ENCODE results near the gene DUSP5.
"Not testable (repeated sequence)": the region's sequence is repeated elsewhere in the genome, so short reads cannot be mapped to it uniquely, and the experiment has no call there.

DUSP5 gene

DNA sequence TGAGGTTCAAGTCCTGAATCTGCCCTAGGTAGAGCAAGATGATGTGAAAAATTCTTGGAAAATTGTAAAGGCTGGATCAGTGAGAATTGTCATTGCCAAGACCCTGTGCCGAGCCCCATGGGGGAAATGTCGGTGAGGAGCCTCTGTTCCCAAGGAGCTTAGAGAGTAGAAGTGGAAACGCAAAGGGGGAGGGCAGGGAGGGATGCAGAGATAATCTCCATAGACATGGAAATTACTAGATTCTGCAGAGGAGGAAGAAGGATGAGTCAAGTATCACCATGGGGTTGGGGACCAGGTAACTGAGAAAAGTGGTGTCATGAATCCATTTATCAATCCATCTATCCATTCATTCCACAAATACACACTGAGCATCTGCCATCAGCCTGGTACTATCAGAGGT is 26.0 kb downstream of the DUSP5 start:
- DNase-seq = no peak

DNA sequence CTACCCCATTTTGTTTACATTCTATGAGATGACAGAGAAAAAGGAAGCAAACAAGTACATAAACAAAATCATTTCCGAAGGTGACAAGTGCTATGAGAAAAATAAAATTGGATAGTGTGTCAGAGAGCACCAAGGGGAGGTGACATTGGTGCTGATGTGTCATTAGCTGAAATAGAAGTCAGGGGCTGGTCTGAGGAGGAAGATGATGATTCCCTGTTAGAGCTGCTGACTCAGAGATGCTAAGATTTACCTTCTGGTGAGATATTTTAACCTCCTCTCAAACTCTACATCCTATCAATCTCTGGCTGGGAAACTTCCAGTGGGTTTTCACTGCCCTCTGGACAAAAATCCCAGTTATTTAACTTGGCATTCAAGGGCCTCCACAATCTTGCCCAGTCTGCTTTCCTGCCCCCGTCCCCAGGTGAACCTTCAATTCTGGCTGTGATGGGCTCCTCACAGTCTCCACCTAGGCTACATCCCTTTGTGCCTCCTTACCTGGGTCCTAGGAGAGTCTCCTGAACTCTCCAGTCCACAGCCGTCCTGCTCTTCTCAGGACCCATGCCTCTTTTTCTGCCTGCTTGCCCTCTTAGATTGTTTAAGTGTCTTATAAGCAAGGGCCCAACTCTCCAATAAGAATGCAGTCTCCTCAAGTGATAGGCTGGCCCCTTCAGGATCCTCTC is 26.6 kb downstream of the DUSP5 start:
- no peak for DNase-seq

DNA sequence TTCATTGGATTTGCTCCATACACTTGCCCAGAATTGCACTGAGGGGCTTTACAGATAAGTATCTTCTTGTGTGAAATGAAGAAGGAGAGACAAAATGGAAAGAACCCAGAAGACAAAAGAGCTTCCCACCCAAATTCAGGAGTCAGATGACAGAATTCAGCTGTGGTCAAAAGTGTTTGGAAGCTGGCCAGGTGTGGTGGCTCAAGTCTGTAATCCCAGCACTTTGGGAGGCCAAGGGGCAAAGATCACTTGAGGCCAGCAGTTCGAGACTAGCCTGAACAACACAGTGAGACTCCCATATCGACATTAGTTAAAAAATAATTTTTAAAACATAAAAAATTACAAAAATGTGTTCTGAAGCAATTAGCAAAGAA is 27.1 kb downstream of the DUSP5 start:
- DNase-seq = no peak

DNA sequence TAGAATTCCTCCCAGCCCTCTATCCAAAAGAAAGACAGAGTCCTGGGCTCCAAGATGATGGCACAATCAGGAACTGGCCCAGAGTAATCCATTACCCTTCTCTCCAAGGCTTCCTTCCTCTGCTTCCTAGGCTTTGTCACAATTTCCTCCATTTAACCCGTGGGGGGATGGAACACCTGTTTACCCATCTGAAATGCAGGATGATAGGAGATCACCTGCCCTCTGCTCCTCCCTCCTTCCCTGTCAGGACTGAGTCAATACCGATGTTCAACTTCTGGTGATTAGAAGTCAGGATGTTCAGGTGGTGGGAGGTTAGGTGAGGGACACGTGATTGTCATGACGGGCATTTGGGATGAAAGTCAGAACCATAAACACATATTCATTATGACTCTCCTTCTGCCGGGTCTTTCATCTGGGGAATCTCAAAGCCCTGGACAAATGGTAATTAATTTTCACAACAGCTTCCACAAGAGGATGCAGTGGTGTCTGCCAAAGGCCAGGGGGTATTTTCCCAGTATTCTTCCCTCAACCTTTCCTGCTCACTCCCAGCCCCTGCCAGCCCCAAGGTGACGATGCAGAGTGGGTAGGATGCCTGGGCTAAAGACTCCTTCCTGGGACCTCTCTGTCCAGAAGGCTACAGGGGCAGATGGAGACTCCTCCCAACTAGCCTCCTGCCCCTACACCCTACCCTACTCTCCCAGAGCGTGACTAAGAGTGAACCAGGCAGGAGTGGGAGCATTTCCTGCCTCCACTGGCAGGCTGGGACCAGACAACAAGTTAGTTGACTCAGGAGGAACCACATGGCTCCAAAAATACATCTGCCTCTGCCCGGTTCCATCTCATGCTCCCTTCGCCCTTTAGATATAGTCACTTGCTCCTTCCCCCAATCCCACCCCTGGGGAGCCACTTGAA is 27.9 kb downstream of the DUSP5 start:
- no peak for DNase-seq

DNA sequence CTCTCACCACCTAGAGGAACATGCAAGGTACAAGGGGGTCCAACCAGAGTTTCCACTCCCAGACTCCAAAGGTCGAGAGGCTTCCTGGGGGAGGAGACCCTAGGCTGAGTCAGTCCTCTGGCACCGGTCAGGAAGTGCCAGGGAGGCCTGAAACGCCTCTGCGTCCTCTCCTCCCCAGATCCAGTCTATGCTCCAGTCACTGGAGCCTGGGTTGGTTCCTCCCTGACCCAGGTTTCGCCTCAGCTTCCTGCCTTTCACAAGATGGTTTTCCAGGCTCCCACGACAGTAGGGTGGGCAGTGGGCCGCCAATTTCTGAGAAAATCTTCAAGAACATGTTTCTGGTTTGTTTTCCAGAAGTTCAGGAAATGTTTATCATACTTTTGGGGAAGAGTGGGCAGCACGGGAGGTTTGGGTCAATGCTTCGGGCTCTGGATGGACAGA is 30.0 kb downstream of the DUSP5 start:
- DNase-seq = no peak

DNA sequence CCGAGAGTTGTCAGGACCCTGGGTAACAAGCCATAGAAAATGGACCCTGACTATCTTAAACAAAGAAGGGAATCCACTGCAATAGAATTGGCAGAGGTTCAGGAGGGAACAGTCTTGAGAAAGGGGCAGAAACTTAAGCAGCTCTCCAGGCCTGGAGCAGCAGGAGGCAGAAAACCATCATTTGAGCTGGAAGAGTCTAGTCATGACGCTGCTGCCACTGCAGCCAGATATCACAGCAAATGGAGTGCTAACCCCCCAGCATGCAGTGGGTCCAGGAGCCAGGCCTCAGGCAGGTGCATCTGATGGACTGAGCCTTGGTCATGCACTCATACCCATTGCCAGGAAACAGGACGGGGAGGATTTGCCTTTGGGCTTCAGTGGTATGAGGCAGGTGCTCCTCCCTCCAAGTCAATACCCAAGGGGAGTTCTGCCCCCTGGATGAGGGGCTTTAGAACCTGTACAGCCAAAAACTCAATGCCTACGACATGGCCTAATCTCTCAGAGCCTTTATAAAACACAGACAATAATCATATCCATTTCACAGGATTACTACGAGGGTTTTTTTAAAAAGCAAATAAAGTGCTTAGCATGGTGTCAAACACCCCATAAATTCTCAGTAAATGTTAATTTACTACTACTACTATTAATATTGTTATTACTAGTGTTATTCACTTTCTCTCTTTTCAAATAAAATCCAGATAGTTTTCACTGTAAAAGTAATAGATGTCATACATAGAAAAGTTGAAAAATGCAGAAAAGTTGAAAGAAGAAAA is 30.7 kb downstream of the DUSP5 start:
- no peak for DNase-seq

DNA sequence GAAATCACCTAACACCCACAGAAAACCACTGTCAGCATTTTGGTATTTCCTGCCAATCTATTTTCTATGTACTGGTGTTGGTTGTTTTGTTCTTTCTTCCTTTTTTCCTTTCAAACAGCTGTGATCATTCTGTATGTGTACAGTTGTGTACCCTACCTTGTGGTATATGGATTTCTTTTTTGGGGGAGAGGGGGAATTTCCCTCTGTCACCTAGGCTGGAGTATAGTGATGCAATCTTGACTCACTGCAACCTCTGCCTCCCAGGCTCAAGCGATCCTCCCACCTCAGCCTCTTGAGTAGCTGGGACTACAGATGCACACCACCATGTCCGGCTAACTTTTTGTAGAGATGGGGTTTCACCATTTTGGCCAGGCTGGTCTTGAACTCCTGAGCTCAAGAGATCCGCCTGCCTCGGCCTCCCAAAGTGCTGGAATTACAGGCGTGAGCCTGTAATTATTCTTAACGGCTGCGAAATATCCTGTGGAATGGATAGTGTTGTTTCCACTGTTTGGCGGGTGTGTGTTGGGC is 31.4 kb downstream of the DUSP5 start:
- DNase-seq = peak in 1 of 2 experiments; percentile 20

DNA sequence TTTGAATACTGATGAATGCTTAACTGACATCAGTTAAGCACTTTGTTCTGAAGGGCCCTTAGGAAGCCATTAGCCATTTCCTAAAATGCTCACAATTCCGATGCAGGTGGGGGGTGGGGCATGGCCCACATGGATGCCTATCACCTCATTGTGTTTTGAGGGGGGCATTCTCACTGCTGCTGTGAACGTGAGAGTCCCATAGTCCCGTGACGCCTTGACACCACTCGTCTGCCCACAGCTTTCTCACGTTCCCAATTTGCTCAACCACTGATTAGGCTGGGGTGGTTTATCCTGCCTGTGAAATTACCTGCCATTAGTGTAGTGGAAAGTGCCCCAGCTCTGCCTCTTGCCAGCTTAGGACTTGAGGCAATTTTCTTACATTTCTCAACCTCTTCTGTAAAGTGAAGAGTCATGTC is 31.9 kb downstream of the DUSP5 start:
- peak in 1 of 2 experiments; percentile 18 for DNase-seq

DNA sequence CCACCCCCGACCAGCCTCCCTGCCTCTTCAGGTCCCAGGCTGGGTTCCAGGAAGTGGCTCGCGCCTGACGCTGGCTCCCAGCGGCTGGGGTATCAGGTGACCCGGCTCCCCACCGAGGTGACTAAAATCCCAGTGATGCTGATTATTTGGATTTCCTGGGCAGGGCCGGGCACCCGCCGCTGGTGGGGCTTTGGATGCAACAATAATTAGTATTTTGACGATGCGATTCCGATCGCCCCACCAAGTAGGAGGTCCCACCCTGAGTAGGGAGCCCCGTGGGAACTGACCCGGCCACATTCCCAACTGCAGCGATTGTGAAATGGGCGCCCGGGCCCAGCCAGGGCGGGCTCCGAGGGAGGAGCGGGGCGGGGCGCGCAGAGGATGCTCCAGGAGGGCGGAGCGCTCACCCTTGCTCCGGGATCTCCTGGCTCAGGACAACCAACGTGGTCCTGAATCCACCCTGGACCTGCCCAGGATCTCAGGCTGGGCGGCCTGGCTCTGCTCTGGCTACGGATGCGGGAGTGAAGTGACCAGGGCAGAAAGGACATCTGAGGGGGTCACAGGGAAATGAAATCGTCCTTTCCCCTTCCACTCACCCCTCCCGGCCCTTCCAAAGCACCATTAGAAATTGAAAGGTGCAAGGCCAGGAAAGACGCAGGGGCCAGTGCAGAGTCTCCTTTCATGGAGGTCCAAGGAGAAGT is 32.6 kb downstream of the DUSP5 start:
- no peak for DNase-seq

DNA sequence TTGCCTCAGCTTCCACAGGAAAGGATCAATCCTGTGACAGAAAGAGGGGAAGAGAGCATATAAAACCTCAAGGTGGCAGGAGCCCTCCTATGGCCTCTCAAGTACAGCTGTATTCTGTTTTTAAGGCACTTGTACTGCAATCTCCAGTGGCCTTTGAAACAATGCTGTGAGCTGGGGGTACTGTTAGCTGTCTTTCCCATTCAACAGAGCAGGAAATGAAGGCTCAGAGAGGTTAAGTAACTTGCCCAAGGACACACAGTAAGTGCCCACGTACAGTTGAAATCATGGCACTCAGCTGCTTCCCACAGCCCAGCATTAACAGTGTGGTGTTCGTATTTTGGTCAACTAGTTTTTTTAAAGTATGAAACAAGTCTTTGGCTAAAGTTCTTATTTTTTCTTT is 34.0 kb downstream of the DUSP5 start:
- DNase-seq = no peak

DNA sequence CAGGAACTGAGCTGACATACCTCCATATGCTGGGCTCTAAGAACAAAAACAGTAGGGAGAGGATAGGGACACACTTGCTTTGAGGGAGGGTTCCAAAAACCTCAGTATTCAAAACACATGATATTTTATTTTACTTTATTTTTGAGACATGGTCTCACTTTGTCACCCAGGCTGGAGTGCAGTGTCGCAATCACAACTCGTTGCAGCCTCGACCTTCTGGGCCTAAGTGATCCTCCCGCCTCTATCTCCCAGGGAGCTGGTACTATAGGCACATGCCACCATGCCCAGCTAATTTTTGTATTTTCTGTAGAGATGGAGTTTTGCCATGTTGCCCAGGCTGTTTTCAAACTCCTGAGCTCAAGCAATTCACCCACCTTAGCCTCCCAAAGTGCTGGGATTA is 34.9 kb downstream of the DUSP5 start:
- DNase-seq = not testable (repeated sequence)

DNA sequence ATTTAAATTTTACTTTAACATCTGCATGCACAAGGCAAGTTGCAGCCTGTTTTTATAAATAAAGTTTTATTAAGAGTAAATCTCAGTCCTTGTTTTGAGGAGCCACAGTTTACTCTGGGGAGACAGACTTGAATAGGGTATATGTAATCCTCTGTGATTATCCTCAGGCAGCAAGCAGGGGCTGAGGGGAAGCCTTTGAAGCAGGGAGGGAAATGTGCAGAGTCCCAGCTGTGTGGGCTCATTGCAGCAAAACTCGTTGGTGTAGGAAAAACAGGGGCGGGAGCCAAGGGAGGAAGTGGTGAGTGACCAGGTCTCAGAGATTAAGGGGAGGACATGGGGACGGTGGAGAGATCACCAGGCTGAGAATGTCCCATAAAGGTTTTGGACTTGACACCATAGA is 35.4 kb downstream of the DUSP5 start:
- no peak for DNase-seq

DNA sequence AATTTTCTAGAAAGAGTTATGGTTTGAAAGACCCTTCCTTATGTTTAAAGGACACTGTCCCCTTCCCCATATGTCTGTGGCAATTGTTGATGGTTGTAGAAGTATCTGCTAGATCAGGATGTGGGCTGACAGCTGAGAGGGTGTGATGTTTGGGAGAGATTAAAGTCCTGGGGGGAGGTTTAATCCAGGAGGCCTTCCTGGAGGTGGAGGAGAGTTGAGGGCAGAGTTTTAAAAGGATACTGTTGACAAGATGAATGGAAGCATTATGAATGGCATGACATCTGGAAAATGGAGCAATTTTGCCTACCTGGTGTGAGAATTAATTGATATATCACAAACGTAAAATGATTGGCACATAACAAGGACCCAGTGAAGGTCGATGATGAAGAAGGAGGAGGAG is 36.9 kb downstream of the DUSP5 start:
- DNase-seq = no peak

DNA sequence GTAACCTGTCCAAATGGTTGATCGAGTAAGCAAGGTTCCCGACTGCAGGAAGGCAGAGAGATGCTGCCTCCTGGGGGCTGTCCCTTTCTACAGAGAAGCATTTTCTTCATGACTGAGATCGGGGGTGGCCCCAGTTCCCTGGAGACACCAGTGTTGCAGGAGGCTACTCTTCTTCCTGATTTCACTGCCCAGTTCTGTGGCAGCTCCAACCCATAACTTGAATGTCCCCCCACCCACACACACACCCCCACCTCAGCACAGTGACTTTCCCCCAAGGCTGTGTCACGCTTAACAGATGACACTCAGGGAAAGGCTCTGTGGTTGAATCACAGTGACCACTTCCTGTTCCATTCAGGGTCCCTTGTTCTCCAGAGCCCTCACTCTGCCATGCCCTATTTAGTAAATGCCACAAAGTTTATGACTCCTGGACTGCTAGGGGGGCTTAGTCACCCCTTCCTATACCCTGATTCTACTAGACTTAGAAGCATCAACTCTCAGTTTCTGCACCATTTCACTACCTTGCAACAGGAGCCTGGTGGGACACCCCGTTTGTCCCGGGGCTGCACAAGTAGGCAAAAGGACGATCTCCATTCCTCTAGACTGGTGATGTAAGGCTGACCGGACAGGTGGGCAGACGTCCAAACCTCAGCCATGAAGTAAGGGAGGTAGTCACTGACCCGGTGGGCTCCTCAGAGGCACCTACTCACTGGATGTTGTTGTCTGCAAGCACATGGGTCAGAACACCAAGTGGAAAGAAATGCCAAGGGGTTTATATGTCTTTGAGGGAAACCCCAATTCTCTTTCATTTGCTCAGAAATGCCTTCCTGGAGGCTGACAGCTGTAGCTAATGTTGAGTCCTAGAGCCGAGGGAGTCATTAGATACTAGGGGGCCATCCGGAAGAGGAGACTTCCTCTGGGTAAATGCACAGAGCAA is 38.5 kb downstream of the DUSP5 start:
- peak; percentile 63 to 72 for DNase-seq

DNA sequence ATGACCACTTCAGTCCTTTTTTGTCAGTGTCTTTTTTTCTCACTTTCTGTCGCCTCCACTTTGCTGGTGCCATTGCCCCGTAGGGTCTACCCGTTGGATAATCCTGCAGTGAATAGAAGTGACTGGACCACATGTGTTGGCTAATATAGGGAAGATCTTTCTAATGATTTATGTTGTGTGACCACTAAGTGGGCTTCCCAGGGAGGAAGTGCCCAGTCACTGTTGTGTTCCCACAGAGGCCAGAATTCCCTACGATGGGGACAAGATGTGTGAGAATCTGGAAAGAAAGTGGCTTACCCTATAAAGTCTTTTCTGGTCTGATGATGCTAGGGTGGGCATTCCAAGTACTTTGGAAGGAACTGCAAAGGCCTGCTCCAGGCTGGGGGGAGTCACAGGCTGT is 41.4 kb downstream of the DUSP5 start:
- DNase-seq = no peak

DNA sequence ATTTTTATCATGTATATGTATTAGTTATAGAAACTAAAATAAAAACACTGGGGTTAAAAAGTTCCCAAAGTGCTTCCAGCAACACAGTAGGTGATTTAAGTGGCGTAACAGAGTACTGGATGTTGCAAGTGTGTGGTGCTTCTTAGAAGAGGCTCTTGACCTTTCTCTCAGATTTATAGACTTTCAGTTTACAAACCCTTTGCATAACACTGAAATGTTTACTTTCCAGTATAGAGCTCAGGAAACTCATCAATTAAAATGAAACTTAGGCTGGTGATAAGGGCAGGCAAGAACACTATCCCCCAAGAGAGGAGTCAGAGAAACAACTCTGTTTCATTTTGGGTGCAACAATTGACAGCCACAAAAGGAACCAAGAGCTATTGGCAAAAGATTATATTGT is 42.3 kb downstream of the DUSP5 start:
- no peak for DNase-seq

DNA sequence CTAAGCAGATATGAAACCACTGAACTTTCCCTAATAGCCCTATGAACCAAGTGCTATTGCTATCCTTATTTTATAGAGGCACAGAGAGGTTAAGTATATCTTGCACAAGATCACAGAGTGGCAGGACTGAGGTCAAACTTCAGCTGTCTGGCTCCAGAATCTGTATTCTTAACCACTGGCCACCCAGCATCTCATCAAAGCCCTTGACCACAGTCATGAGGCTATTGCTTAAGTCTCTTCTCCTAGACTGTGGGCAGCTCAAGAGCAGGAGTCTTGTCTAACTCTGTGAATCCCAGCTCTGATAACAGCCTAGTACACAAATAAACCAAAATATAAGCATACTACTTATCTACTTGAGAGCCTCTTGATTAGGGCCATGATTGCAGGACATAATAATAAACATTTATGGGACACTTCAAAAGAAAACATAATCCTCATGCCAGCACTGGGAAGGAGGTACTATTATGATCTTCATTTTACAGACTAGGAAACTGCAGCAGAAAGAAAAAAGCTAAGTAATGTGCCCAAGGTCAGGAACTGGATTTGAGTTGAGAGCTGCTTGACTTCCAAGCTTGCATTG is 47.3 kb downstream of the DUSP5 start:
- DNase-seq = no peak

DNA sequence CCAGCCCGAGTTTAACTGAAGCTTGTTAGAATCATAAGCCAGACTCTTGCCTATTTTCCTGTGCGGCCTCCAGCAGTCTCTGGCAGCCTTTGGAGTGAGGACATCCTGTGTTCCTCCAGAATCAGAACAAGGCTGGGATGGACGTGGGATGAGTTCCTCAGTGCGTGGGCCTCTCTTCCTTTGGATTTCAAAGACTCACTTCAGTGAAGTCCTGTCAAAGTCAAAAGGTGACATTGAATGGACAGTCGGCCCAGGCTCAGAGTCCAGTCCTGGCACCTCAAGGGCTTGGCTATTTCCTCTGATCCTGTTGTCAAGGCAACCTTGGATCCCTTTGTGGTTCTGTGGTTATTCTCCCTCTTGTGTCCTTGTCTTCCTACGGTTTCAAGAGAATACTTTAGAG is 48.4 kb downstream of the DUSP5 start:
- no peak for DNase-seq

DNA sequence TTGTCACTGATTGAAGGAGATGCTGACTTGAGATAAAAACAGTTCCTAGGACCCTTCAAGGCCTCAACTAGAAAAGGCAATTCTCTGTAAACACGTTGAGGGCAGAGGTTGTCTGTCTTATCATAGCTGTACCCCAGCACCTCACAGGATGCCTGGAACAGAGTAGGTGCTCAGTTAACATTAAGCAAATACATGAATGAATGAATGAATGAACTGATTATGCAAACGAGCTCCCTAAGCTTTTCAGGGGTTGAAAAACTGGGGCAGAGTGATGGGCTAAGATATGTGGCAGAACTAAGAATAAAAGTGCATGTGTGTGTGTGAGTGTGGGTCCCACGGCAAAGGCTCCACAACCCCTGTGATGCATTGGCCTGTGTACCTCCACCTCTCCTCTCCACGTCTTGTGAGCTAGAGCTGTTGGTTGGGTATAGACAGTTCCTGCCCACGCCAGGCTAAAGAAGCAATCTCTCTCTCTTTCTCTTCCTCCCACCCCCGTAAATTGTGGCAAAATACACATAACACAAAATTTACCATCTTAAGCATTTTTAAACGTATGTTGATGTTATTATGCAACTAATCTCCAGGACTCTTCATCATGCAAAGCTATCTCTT is 48.9 kb downstream of the DUSP5 start:
- no peak for DNase-seq

DNA sequence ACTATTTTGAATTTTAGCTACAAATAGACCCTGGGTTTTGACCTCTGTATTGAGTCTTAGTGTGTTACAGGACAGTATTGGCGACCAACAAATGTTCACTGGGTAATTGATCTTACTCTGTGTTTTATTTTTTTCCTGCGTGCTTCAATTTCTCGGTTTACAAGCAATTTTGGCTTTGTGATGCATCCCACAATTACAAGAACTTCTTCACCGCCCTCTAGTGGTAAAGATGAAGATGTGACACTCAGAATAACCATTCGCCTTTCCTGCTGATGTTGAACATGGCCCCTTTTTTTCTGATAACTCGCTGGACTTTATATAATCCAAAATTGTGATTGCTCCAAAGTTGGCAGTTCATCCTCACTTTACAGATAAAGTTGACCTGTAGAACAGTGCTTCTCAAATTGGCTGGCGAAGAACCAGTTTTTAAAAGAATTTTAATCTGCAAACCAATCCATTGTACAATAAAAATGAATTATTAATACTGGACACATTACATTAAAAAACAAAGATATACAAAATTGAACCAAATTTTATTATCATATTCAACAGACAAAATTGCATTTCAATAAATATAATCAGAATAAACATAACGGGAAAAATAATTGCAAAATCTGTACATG is 49.5 kb downstream of the DUSP5 start:
- DNase-seq = no peak
